Neural cell (in vitro differentiated cells): ENCODE measurements around the gene CEP20.

ENCODE experiments used
- CTCF ChIP-seq: fragments of 450-650 bp; IDR thresholded peaks from 2 replicates; pipeline ENCODE4 v1.5.1; 2014; ENCODE audit warnings: antibody characterized with exemption, mild to moderate bottlenecking, moderate library complexity; ENCODE audit not compliant: poor library complexity, severe bottlenecking
- EP300 ChIP-seq: fragments of 450-650 bp; conservative IDR thresholded peaks from 2 replicates; pipeline ENCODE4 v1.6.1; 2014; ENCODE audit warnings: antibody characterized with exemption, mild to moderate bottlenecking, moderate library complexity; ENCODE audit not compliant: poor library complexity, severe bottlenecking
- EZH2 ChIP-seq: fragments of 200-600, 300-800 bp; shearing (Covaris generic), sonication (generic); IDR thresholded peaks from 2 replicates; pipeline ENCODE4 v1.6.1; 2014; ENCODE audit warnings: antibody characterized with exemption, low read length, borderline replicate concordance, mild to moderate bottlenecking; ENCODE audit not compliant: insufficient read depth, poor library complexity, severe bottlenecking
- POLR2AphosphoS5 ChIP-seq: IDR thresholded peaks from 2 replicates; pipeline ENCODE4 v1.6.1; 2012

- TF ChIP-seq CTCF, result no peak
- TF ChIP-seq POLR2AphosphoS5, result no peak
- no peak for TF ChIP-seq EP300
- TF ChIP-seq EZH2, result no peak
Measured at GRCh38 chr16:15881794-15882379, 6.5 kb downstream of the CEP20 start.
